Measurements from ENCODE around the gene ZNF417. TPM values are rescaled to one million over a fixed set of nuclear protein-coding genes. Genes with fewer than 3 reads are reported as not detected.

The ZNF417 gene
- total and polyA plus RNA-seq, 2 of the 13 experiments (the other 11 are each of a cell fraction or from before 2014, with no cell fraction given), result 2.9 to 13.7 TPM

GRCh38 chr19:57947419-57948134 lies 31.2 kb upstream of the ZNF417 start, which contains the start of gene ZNF256 (continued):
- TF ChIP-seq ZNF318 (CRISPR knock-in tag; IDR thresholded peaks at IDR 0.05), result peak; percentile 73; the same call in 1 of the 2 replicates
- peak; percentile 71; the same call in 1 of the 2 replicates for TF ChIP-seq ZFY (CRISPR knock-in tag; IDR thresholded peaks at IDR 0.05)
- peak; percentile 46 for TF ChIP-seq TAF1 (CRISPR knock-in tag; IDR thresholded peaks at IDR 0.05)
- no peak for TF ChIP-seq ZNF230 (CRISPR knock-in tag; IDR thresholded peaks at IDR 0.05)
- no peak for TF ChIP-seq JARID2 (CRISPR knock-in tag; IDR thresholded peaks at IDR 0.05; ENCODE audit: insufficient replicate concordance)
- TF ChIP-seq ZNF550 (CRISPR knock-in tag; IDR thresholded peaks at IDR 0.05; ENCODE audit: borderline replicate concordance), result no peak
- no peak for TF ChIP-seq ZSCAN9 (CRISPR knock-in tag; IDR thresholded peaks at IDR 0.05; ENCODE audit: borderline replicate concordance)
- no peak; the same call in 1 of the 2 replicates for TF ChIP-seq ZNF773 (CRISPR knock-in tag; IDR thresholded peaks at IDR 0.05; ENCODE audit: borderline replicate concordance)
- peak; percentile 92 for TF ChIP-seq PHF20 (CRISPR knock-in tag; IDR thresholded peaks at IDR 0.05)
- TF ChIP-seq ZNF703 (CRISPR knock-in tag; IDR thresholded peaks at IDR 0.05; ENCODE audit: borderline replicate concordance), result no peak
- no peak for TF ChIP-seq ZNF18 (CRISPR knock-in tag; IDR thresholded peaks at IDR 0.05; ENCODE audit: insufficient replicate concordance)
- peak; percentile 70; the same call in 1 of the 2 replicates for TF ChIP-seq ZNF580 (CRISPR knock-in tag; IDR thresholded peaks at IDR 0.05; ENCODE audit: borderline replicate concordance, low read depth)
- no peak for TF ChIP-seq ZNF235 (CRISPR knock-in tag; IDR thresholded peaks at IDR 0.05; ENCODE audit: borderline replicate concordance)
- TF ChIP-seq ZNF737 (CRISPR knock-in tag; IDR thresholded peaks at IDR 0.05; ENCODE audit: borderline replicate concordance), result no peak
- peak; percentile 88 for TF ChIP-seq ERF (CRISPR knock-in tag; IDR thresholded peaks at IDR 0.05)
- TF ChIP-seq ZNF605 (CRISPR knock-in tag; IDR thresholded peaks at IDR 0.05), result peak; percentile 80; the same call in 1 of the 2 replicates
- TF ChIP-seq ZNF569 (CRISPR knock-in tag; IDR thresholded peaks at IDR 0.05; ENCODE audit: borderline replicate concordance), result no peak
- TF ChIP-seq ARNTL (CRISPR knock-in tag; IDR thresholded peaks at IDR 0.05), result no peak
- no peak for TF ChIP-seq PLSCR1 (CRISPR knock-in tag; IDR thresholded peaks at IDR 0.05; ENCODE audit: borderline replicate concordance)

Measured in HepG2 (cell line).